SK-N-DZ (cell line): ENCODE results near the gene DCAF17.
"Not testable (repeated sequence)": the region's sequence is repeated elsewhere in the genome, so short reads cannot be mapped to it uniquely, and the experiment has no call there.

Source experiments
- DNase-seq: peaks from one replicate; pipeline ENCODE4 v3.0.0-alpha.2; 2015; ENCODE audit warnings: low spot score

Gene DCAF17

DNA sequence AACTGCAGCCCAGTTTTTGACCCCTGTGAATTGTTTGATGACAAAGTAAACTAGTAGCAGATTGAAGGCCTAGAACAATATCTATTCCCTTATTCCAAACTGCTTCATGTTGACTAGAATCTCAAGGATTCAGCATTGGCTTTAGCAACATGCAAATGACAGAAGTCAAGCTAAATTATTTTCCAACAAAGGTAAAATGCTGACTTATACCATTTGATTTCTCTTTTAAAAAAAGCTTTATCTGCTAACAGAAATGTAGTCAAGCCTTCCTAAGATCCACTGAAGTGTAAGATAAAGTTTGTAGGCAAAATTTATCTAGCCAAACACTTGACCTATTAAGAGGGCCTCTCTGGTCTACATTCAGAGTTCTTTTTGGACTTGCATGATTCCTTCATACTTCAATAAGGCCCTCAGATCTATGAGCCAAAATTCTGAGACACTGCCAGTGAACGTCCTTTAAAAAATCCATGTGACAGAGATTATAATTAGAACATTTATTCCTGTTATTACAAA is 78.7 kb downstream of the DCAF17 start:
- DNase-seq, result no peak

DNA sequence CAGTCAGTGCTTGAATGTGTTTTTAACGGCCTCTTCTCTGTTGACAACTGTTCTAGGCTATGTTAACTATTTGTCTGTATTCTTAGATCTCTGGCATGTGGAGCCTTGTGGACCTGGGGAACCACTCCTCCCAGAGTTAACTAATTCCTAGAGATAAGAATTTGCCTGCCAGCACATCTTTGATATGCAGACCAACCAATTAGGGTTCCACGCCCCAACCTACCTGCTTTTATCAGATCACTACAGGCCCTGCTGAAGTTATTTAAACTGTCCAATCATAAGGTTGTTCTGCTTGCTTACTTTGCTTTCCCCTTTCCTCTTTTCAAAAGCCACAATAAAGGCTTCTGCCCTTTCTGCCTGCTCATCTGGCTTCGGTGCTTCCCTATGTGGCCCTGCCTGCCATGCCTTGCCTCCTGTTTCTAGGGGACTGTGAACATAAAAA is 79.7 kb downstream of the DCAF17 start:
- DNase-seq, result no peak

DNA sequence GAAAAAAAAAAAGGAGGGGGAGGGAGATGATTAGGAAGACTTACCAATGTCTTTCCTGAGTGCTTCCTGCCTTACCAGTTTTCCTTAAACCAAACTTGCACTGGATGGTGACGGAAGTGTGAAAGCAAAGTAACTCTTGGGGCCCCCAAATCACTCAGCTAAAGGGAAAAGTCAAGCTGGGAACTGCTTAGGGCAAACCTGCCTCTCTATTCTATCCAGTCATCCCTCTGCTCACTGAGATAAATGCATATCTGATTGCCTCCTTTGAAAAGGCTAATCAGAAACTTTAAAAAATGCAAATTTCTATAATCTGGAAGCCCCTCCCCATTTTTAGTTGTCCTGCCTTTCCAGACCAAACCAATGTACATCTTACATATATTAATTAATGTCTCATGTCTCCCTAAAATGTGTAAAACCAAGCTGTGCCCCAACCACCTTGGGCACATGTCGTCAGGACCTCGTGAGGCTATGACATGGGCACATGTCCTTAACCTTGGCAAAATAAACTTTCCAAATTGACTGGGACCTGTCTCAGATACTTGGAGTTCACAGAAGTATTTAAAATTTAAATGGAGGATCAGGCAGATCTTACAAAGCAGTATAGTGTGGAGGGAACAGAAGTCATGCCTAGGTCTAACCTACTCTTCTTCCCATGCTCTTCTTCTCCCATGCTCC is 81.0 kb downstream of the DCAF17 start:
- DNase-seq, result no peak

DNA sequence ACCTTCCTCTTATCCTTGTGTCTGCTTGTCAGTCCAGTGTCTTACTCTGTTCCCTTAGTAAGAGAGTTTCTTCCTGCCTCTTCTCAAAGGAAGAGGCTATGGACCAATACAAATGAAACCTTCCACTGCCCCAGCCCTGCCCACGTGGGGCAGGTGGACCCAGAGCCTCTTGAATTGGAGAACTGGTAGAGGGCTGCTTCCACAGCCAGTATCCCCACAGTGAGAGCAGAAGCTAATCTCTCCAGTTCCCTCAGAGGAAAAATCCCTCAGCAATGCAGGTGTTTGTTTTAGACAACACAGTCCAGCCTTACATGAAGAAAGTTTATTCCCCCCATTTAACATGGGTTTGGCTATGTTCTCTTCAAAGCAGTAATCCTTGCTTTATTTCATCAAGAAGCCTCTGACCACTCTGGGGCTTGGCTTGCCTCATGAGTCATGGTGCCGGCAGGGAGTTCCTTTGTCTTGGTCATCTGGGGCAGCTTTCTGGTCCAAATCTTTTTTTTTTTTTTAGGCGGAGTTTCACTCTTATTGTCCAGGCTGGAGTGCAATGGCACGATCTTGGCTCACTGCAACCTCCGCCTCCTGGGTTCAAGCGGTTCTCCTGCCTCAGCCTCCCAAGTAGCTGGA is 81.8 kb downstream of the DCAF17 start:
- DNase-seq, result no peak

DNA sequence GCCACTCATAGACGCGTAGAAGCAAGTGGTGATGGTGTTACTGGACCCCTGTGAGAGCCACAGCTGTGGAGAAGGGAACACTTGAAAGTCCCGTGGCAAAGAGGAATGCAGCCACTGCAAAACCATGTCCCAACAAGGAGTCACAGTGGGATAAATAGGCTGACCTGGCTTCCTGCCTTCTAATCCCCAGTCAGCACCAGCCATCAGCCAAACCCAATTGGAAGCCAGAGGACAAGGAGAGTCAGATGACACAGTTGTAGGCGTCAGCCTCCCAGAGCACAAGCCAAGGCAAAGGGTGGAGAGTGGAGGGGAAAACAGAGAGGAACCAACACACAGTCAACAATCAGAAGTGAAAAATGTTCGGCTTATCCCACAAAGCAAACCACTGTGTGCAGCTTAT is 82.8 kb downstream of the DCAF17 start:
- no peak for DNase-seq

DNA sequence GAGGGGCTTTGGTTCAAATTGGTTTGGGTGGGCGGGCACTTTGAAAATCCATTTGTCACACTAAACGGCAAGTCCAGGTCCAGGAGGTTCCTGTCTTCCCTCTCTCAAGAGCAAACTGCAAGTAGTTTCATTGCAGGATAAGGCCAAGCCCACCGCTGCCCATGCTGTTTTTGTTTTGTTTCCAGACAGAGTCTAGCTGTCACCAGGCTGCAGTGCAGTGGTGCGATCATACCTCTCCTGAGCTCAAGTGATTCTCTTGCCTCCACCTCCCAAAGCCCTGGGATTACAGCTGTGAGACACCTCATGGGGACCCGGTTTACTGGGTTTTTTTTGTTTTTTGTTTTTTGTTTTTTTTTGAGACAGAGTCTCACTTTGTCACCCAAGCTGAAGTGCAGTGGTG is 86.4 kb downstream of the DCAF17 start:
- no peak for DNase-seq

DNA sequence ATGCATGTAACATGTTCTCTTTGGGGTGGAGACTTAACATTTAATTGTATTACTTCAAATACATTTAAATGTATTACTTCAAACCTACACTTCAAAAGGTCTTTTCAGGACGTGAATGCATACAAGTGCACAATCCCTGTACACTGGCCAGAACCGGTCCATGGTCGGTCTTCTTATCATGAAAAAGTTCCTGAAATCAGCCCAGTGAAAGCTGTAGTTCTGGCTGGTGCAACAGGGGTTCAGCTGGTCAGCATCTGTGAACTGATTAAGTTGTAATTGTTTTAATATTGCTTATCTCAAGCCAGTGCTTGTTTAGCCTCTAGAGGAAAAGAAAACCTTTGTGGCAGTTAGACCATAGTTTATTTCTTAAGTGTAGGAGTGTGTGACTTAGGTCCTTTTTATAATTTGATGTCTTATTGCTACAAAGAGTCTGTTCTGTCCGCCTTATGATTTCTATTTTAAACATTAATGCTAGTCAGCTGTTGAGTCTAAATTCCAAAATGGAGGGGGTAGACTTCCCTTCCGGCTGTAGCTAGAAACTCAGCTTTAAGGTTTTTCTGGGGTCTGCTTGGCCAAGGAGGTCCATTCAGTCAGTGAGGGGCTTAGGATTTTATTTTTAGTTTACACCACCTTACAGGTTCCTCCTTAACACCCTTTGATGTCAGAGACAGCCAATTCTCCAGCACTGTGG is 87.5 kb downstream of the DCAF17 start:
- no peak for DNase-seq

DNA sequence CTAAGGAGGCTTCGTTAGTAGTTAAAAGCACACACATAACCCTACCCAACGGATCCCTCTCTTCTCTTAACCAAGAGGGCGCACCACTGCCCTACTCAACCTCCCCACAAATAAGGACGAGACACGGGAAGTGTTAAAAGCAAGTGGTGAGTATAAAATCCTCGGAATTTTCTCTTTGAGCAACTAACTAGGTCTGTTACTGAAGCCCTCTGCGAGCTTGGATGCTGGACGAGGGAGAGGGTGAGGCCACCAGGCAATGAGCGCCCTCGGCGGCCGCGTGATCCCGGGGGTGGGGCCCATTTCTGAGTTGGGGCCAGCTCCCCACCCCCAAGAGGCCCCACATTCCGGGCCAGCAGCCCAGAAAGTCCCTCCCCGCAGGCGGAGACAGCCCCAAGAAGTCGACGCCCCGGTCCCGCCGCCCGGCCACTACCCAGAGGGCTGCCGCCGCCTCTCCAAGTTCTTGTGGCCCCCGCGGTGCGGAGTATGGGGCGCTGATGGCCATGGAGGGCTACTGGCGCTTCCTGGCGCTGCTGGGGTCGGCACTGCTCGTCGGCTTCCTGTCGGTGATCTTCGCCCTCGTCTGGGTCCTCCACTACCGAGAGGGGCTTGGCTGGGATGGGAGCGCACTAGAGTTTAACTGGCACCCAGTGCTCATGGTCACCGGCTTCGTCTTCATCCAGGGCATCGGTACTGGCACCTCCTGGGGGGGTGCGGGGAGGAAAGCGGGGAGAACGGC is 88.2 kb downstream of the DCAF17 start, which contains the start of gene CYBRD1:
CYBRD1 (plus strand) TSS at position 423 of the 736 bp plus-strand sequence; CDS start at position 495, 72 bp downstream.
- no peak for DNase-seq

DNA sequence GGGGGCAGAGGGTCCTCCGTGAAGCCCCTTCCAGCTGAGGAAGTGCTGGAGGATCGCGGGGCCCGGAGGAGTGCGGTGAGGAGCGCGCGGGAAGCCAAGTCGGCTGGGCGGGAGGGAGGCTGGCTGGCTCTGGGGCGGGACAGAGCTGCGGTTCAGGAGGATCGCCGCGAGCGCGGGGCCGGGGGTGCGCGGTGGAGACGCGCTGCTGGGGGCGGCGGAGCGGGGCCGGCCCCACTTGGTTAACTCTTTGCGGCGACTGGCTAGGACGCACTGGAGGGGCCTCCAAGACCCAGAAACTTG is 88.7 kb downstream of the DCAF17 start:
- DNase-seq, result no peak

DNA sequence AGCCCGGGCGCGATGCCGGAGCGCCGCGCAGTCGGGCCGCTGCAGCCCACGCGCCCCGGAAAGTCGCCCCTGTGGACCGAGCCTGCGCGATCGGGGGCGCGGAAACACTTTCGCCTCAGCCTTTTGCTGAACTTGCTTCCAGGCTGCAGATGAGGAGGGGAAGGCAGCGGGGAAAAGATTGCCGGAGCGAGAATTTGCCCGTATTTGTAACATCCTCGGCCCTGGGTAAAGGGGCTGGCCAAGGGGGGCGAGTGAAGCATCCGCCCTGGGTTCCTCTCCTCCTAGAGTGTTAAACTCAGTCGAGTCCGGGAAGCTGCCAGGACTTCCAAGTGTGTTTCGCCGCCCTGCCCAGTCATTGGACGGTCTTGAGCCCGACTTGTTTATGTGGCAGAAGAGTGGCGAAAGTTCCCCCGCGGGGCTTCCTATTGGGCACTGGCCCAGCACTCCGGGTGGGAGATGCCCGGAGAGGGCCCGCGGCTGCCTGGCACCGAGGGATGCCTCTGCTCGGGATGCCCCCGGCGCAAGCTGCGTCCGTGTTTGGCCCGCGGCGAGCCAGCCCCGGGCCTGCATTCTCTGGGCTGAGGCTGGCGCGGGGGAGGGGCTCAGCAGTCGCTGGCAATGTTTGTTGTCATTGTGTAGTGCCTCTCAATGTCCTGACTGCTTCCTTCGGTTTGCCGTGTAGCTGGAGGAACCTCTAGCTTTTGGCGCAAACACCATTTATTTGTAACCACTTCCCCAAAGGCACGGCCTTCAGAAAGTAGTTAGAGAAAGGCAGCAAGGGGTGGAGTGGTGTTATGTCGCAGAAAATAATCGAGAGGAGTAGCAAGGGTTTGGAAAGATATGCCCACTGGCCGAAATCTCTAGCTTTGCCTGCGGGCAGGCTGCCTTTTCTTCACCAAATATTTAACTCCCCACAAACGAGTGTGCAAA is 89.3 kb downstream of the DCAF17 start:
- no peak for DNase-seq

DNA sequence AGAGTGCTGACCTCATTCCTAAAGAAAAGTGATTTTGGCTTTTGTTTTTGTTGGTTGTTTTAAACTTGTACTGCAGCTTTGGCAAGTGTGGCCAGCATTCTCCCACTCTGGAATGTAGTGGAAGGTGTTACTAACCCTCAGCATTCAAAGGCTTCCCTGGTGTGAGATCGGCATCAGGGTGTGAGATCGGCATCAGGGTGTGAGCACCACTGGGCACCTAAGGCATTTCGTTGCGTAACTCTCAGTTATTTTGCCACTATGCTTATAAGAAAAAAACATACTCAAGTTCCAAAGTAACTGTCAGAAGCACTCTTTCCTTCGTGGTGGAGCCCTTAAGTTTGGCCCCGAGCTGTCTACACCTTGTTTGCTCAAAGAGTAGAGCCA is 90.0 kb downstream of the DCAF17 start:
- no peak for DNase-seq

DNA sequence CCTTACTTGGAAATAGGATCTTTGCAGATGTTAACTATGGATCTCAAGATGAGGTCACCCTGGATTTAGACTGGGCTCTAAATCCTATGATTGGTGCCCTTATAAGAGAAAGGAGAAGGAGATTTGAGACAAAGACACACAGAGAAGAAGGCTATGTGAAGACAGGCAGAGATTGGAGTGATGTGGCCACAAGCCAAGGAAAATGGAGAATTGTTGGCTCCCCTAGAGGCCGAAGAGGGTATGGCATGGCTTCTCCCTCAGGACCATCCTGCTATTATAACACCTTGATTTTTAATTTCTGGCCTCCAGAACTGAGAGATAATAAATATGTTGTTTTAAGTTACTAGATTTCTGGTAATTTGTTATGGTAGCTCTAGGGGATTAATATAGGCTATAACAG is 95.9 kb downstream of the DCAF17 start:
- DNase-seq, result no peak

DNA sequence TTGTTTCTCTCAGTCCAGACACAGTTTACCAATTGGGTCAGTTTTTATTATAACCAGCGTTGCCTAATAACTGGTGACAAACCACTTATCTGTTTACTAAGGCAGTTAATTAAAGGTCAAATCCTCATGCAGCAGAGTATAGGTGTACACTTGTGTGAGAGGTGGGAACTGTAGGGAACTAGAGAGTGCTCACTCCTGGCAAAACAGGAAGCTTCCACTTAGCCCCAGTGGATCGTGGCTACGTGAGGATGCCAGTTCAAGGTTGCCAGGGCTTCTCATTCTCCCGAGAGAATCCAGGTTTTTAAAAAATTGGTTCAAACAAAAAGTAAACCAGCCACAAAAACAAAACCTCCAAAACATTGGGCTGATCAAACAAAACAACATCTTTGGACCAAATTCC is 96.4 kb downstream of the DCAF17 start:
- no peak for DNase-seq

DNA sequence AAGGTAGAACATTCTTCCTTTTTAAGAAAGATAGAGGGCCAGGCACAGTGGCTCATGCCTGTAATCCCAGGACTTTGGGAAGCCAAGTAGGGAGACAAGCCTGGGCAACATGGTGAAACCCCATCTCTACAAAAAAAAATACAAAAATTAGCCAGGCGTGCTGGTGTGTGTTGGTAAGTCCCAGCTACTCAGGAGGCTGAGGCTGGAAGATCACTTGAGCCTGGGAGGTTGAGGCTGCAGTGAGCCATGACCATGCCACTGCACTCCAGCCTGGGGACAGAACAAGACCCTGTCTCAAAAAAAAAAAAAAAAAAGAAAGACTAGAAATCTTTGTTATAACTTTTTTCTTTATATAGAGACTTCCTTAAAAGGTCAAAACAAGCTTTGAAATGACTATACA is 96.8 kb downstream of the DCAF17 start:
- not testable (repeated sequence) for DNase-seq

DNA sequence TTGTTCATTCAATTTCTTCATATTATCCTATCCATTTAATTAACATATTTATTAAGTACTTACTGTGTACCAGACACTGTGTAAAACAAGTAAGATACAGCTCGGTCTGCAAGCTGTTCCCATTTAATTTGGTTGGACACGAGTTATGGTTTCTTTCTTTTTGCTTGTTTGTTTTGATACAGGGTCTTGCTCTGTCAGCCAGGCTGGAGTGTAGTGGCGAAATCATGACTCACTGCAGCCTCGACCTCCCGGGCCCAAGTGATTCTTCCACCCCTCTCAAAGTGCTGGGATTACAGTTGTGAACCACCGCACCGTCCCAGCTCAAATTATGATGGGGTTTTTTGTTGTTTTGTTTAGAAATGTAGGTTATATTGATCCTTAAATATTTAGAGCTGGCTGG is 97.3 kb downstream of the DCAF17 start:
- DNase-seq, result no peak

DNA sequence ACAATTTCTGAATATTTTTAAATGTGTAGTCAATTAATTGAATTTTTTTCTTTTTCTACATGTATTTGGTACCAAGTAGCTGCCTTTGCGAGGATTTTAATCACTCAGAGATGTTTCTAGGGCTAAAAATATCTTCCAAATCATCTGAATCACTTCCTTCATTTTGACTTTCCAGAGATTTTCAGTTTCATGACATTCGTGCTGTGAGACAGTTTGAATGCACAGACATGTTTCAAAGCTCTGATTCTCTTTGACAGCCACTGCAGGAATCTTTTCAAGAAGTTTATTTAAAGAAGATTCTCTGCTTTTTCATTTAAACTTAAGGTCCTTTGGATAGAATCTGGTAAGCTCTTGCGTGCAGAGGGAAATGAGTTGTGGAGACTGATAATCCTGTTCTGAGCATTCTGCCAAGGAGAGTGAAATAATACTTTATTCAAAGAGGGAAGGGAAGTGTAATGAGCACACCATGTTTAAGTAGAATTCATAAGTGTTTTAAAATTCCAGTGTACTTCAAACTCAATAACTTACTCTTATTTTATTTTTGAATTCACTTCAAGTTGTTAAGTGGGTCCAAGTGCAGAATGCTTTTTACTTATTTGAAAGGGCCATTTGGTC is 97.9 kb downstream of the DCAF17 start:
- DNase-seq, result no peak

DNA sequence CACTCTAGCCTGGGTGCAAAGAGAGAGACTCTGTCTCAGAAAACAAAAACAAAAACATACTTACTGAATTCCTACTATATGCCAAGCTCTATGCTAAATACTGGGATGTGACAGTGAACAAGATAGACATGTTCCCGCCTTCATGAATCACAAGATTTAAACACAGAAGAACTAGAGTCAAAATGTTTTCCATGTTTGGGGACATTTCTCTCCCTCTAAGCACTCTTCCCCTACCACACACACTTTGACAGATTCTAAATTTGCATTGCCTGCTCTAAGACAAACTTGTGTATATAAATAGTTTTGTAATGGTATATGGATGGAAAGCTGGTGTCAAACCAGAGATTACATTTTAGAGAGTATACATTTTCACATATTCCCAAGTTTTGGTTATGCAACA is 99.3 kb downstream of the DCAF17 start:
- DNase-seq, result no peak
